Dermis lymphatic vessel endothelial cell (primary cell): ENCODE results near the gene CYBA. TPM values are rescaled to one million over a fixed set of nuclear protein-coding genes. Genes with fewer than 3 reads are reported as not detected.

Experiments used
- total RNA-seq: library from RNA; depleted of rRNA; stranded (reverse); fragments of >200 nt; gene quantifications from 2 replicates; pipeline ENCODE4 v1.2.1, GENCODE V29; 2014

The CYBA gene
- total RNA-seq = 329 and 521 TPM in 2 replicates

GRCh38 chr16:88650749-88651275 is at the start of gene CYBA:
Gene CYBA, minus strand, starts transcription at chr16:88651053. Its CDS starts 40 bp downstream, at chr16:88651013.

GRCh38 chr16:88686439-88687253 is 35.8 kb upstream of the CYBA start, which contains the start of gene SNAI3:
Gene SNAI3, minus strand, starts transcription at chr16:88686507. Its CDS starts 101 bp downstream, at chr16:88686406.

GRCh38 chr16:88662843-88663606 is 12.2 kb upstream of the CYBA start, which contains the start of gene MVD:
Gene MVD, minus strand, starts transcription at chr16:88663091. Its CDS starts 11 bp downstream, at chr16:88663080.

GRCh38 chr16:88638323-88639230 is 12.3 kb downstream of the CYBA start, which contains the start of gene IL17C:
Gene IL17C, plus strand, starts transcription at chr16:88638572. Its CDS starts 70 bp downstream, at chr16:88638642.

Other genes with a start within 250 kb of the CYBA start
- gene ZFPM1, start 197.8 kb downstream of the CYBA start, total RNA-seq = 0.33 and 0.69 TPM in 2 replicates
- gene ZC3H18, start 80.7 kb downstream of the CYBA start, total RNA-seq = 7.5 and 8.7 TPM in 2 replicates
- not detected in 2 replicates for gene IL17C, start 12.5 kb downstream of the CYBA start, total RNA-seq
- 30.0 and 38.9 TPM in 2 replicates for gene MVD, start 12.0 kb upstream of the CYBA start, total RNA-seq
- gene SNAI3, start 35.5 kb upstream of the CYBA start, total RNA-seq = 0.11 and 0.17 TPM in 2 replicates
- 9.7 and 11.5 TPM in 2 replicates for gene RNF166, start 55.4 kb upstream of the CYBA start, total RNA-seq
- 8.9 and 10.1 TPM in 2 replicates for gene CTU2, start 55.5 kb upstream of the CYBA start, total RNA-seq
- gene PIEZO1, start 134.2 kb upstream of the CYBA start, total RNA-seq = 309 and 321 TPM in 2 replicates
- gene CDT1, start 152.7 kb upstream of the CYBA start, total RNA-seq = 0.77 and 0.98 TPM in 2 replicates
- gene APRT, start 160.9 kb upstream of the CYBA start, total RNA-seq = 67.5 and 72.0 TPM in 2 replicates
- gene GALNS, start 205.9 kb upstream of the CYBA start, total RNA-seq = 11.2 and 15.6 TPM in 2 replicates
- gene TRAPPC2L, start 206.1 kb upstream of the CYBA start, total RNA-seq = 31.5 and 38.0 TPM in 2 replicates
- not detected in 2 replicates for gene PABPN1L, start 215.6 kb upstream of the CYBA start, total RNA-seq